IPS-NIHi11 (cell line): ENCODE data around the gene CDCA4.

Source experiments
- DNase-seq: peaks from one replicate; pipeline ENCODE4 v3.0.0; 2012; ENCODE audit warnings: mixed read lengths, low spot score

CDCA4 gene

DNA sequence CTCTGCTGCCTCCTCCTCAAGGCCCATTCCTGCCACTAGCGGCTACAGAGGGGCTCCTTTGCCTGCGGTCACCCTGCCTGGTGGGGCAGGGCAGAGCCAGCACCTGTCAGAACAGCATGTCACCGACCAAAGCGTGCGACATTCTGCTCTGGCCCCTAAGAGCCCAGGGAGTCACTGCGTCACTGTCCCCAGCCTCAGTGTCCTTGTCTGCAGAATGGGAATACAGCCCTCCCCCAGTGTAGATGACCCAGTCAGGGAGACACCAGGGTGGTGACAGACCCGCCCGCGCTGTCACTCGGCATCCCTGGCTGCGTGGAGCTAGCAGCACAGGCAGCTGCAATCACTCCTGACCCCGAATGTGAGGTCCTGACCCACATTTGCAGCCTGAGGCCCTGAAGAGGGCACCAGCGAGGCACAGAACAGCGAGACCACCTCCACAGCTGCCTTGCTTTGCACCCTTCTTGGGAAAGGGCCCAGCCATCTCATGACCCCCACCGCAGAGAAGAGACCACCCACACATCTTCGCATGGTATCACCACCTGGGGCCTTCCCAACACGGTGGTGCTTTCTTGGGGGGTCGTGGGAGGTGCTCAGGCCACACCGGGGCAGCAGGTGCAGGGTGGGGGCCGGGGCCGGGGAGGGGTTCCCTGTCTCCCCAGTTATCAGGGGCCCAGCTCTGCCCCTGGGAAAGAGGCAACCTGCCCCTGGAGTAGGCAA lies 45.2 kb downstream of the CDCA4 start:
- no peak for DNase-seq

DNA sequence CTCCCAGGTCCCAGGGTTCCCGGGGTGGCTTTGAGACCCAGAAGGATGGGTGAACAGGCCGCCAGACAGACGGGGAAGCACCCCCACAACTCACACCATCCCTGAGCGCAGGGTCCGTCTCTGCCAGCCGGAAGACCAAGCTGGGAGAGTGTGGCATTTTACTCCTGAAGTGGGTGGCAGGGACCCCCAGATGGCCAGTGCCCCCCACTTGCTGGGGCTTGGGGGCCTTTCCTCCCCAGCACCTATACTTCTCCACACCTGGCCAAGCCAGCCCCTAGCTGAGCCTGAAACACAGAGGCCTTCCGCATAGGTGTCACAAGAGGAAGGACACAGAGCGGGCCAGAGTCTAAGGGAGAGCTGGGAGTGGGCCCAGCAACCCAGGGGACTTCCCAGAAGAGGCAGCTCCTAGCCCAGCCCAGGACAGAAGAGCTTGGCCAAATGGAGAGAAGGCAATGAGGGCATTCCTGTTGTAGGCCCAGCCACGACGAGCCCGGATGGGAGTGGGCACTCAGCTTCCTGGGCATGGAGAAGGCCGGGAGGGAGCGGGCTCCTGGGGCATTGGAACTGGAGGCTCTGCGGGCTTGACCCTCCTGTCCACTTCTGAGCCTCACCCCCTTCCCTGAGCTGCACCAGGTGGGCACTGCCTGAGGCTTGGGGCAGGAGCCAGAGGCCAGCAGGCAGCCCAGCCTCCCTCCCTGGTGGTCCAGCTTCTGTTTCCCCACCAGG lies 46.1 kb downstream of the CDCA4 start:
- DNase-seq: no peak

DNA sequence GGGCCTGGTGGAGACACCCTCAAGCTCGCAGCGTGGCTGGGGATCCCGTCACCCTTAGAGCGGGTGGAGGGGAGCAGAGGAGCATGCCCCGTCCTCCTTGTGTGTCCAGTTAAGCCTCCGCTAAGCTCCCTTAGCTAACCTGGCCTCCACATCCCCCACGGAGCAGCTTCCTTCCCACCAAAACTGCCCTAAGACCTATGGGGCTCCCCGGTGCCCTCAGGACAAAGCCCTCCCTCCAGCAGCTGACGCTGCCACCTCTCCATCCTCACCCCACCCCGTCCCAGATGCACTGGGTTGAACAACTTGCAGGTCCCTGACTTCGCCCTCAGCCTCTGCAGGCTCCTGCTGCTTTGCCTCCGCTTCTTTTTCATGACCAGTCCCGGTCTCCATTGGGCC lies 46.7 kb downstream of the CDCA4 start:
- DNase-seq: no peak

DNA sequence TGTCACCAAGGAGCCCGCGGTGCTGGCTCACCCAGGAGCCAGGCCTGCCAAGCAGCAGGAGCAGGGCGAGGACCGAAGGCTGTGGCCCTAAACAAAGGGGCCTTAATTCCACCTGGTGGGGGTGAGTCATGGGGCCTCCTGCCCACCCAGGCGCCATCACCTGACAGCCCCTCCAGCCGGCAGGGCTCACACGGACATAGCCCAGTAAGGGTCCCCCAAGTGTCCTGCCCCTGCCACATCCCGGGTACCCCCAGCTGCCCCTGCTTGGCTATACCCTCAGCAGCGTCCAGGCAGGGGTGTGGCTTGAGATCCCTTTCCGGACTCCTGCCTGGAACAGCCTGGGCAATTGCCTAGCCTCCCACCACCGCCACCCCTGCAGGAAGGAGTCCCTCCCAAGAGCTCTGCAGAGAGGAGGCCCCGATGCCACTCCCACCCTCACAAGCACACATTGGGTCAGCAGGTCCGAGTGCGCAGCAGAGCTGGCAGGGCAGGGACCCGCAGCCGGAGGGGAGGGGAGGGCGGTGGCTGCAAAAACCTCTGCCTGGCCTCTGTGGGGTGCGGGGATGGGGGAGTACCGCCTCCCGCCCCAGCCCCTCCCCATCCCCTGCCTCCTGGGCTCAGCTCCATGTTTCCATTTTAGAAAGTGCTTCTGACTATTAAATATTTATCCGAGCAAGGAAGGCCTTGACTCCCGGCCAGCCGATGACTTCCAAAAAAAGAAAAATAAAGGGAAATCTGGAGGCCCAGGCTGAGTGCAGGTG lies 47.3 kb downstream of the CDCA4 start:
- no peak for DNase-seq

DNA sequence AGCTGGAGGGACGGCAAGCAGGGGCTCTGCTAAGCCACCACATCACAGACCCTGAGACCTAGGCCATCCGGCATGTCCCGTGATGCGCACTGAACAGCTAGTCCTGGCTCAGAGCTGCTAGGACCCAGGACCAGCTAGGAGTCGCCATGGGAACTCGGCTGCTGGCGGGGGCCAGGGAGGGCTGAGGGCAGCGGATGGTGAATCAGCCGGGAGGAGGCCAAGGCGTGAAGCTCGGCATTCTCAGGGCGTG lies 47.8 kb downstream of the CDCA4 start:
- DNase-seq: no peak

DNA sequence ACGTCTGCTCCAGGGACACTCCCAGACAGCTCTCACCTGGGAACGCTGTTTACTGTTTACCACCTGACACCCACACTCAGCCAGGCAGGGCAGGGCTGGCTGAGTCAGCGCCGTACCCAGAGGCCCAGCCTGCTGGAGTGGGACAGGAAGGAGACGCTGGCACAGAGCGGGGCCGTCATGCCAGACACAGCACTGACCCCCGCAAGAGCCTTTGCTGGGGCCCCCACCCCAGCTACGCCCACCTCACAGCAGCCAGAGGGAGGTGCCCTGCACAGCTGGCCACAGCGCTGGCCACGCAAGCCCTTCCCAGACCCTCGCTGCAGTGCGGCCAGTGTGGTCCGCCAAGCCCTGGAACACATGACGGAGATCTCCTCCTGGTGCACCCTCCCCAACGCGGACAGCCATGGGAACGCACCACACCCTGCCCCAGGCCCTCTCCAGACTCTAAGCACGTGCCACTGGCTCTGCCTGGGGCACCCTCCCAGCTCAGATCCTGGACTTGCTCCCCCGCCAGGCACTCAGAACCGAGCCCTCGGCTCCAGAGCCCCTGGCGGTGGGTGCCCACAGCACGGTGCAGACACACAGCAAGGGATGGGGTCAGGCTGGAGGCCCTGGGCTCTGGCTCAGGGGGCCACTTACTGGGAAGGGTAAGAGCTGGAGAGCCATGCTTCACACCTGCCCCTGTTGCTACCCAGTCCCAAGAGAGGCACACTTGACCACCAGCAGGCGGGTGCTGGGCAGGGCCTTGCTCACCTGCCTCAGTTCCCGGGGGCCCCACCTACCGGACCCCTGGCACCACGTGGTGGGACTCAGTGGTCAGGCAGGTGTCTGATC lies 48.4 kb downstream of the CDCA4 start:
- DNase-seq: no peak

DNA sequence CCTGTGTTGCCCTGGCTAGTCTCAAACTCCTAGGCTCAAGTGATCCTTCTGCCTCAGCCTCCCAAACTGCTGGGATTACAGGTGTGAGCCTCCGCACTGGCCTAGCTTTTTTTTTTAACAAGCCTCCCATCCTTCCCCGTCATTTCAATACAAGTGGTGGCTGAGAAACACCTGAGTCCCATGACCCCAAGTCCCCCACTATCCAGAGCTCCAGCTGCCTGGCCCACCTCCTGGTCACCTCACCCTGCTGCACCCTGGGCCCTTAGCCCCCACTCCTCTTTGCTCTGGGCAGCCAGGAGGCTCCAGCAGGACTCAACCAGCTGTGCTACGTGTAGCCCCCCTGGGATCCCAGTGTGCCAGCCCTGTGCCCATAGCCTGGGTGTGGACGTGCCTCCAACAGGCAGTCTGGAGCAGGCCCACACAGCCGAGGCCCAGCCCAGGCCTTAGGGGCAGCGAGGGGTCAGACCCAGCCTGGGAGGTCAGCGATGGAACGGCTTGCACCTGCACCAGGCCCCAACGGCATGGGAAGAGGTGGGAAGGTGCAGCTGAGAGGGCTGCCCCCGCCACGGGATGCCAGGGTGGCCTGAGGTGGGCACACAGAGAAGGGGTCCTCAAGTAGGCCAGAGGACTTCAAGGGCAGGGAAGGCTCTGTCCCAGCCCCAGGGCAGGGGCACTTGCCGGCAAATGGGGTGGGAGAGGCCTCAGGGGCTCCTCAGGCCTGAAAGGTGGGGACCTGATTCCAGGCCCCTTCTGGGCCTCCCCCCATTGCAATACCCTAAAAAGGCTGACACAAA lies 49.2 kb downstream of the CDCA4 start:
- no peak for DNase-seq

DNA sequence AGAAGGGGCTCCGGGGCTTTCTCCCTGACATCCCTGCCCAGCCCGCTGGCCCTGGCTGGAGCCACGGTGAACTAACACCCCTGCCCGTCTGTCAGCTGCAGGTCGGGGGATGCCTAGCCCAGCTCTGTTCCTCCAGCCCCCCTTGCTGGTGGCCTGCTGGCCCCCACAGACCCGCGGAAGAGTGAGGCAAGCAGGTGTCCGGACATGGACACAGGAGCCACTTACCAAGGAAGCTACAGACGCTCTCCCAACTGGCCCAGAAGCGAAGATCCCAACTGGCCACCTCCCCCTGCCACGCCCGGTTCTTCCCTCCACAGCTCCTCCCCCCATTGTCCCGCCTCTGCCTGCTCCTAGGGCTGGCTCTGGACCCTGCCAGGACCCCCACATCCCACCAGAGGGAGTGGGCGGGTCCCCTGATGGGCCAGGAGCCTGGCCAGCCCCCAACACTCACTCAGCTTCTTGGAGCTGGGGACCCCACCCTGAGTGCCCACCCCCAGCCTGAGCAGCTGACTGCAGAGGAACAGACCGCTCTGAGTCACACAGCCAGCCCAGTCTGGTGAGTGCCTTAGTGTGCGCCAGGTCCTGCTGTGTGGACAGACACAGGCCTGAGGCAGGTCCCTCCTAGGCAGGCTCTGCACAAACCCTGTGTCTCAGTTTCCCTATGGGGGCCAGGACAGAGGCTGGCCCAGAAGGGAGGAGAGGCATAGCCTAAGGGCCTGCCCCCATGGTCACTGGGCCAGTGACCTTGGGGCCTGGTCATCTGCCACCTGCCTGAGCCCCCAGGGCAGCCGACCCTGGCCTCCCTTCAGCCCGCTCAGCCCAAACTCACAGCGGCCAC lies 50.4 kb downstream of the CDCA4 start:
- DNase-seq: peak; percentile 59

DNA sequence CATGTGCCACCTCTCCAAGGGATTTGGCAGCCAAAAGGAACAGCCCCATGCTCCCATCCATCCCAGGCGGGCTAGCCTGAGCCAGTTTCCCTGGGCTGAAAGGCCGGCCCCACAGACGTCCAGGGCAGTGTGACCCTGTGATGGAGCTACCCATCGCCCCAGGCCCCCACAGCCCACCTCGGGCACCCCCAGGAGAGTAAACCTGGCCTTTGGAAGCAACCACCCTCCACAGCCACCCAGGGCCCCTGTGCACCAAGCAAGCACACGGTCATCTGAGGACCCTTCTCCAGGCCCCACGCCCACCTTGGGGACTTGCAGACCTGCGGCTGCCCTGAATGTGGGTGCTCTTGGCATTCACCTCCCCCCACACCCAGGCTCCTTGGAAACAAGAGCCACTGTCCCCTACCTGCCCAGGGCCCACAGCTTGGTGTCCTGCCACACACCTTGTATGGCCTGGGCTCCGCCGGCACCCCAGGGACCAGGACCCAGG lies 51.1 kb downstream of the CDCA4 start:
- no peak for DNase-seq

DNA sequence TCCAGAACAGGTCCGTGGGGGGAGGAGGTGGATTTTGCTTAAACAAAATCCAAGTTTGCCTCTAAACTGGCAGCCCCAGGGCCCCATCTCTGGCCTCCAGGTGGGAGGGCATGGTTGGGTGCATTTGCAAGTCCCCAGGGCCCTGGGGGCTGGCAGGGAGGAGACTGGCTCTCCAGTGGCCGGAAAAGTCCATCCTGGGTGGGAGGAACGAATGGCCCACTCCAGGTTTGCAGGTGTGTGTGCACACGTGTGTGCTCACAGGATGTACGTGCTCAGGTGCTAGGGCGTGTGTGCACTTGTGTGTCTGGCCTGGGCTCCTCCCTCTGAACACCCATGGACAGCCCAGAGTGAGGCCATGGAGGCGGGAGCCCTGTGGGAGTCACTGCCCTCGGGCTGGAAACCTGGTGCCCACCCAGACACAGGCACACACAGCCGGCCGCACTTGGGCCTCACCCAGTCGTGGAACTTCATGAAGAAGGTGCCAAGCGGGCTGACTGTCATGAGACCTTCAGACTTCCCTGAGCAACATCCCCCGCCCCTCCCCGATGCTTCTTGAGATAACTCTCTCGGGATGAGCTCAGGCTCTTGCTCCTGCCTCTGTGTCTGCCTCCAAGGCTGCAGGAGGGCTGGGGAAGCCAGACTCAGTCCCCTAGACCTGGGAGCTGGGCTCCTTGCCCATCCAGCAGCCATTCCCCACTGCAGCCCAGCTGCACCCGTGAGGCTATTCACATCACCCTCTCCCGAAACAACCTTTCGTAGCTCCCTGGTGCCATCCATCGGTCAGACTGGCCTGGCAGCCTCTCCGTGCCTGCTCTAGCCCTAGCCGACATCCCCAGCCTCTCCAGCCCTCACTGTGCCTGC lies 52.1 kb downstream of the CDCA4 start:
- no peak for DNase-seq

DNA sequence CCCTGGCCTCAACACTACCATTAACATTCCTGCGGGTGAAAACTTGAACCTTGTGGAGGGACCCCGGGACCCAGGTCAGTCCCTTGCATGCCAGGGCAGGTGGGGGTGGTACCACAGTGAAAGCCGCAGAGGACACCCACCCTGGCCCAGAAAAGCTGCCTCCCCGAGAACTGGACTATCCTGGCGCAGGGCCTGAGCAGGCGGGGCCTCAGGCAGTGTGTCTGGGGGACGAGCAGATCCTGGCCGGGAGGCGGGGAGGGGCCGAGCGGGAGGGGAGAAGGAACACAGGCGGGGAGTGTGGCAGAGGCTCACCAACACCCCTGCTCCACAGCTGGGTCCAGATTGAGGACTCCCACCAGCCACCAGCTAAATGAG lies 52.7 kb downstream of the CDCA4 start:
- DNase-seq: peak; percentile 75

DNA sequence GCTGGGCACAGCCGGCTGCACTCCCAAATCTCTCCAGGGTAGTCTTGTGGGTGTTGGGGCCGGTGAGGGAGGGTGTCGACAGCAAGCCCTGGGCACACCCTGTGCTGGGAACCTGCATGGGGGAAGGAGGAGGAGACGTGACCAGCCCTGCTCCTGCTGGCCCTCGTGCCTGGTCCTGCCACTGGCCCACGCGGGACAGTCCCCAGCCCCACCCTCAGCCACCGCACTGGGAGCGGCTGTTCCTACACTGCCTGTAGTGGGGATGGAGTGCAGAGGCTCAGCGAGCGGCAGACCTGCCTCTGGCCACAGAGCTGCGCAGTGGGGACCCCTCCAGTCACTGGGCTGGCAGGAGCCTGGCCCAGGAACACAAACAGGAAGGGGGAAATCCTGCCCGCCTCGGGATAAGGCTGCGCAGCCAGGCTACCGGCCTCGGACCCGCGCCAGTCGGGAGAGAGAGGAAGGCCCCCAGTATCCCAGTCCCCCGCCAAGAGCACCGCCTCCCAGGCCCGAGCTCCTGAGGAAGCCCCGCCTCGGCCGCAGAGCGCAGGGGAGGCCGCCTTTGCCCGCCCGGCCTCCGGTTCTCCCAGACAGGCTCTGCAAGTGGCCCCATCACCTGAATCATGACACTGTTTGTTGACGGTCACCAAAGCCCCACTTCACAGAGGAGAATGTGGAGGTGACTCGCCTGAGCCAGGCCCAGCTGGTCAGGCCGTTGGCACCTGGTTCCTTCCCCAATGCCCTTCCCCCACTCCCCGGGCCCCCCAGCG lies 53.3 kb downstream of the CDCA4 start:
- DNase-seq: peak; percentile 74

DNA sequence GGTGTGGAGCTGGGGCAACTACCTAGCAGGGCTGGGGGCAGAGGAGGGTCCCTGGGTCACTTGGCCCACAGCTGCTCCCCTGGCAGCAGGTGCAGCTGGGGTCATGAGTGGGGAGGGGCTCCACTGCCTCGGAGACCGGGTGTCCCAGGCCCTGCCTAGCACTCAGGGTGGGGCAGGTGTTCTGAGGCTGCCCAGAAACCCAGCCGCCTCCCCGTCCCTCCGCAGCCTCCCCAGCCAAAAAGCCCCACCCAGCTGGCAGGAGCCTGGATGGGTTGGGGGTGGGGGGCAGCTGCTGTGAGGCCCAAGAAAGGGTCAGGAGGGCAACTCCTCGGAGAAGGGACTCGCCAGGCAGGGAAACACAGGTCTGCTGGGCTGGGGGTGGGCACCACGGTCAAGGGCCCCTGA lies 53.9 kb downstream of the CDCA4 start:
- DNase-seq: no peak

DNA sequence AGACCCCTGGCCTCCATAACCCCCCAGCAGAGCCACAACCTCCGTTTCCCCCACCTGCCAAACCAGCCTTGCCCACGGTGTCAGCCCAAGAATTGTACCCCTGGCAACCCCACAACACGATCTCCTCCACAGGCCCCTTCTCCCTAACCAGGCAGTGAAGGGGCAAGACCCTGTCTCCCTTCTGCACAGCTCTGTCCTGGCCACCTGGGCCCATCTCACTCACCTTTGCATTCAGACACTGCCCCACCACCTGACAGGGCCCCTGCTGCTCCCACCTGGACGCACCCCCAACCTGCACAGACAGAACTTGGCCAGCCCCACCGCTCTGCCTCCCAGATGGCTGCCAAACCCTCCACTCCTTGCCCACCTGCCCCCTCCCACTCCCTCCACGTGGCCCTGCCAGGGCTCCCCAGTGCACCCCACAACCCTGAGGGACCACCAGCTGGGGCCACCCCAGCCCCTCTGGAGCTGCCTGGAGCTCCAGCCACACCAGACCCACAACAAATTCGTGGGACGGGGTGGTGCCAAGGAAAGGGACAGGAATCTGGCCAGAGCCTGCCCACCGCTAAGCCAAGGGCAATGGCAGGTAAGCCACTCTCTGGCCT lies 54.5 kb downstream of the CDCA4 start:
- DNase-seq: no peak

DNA sequence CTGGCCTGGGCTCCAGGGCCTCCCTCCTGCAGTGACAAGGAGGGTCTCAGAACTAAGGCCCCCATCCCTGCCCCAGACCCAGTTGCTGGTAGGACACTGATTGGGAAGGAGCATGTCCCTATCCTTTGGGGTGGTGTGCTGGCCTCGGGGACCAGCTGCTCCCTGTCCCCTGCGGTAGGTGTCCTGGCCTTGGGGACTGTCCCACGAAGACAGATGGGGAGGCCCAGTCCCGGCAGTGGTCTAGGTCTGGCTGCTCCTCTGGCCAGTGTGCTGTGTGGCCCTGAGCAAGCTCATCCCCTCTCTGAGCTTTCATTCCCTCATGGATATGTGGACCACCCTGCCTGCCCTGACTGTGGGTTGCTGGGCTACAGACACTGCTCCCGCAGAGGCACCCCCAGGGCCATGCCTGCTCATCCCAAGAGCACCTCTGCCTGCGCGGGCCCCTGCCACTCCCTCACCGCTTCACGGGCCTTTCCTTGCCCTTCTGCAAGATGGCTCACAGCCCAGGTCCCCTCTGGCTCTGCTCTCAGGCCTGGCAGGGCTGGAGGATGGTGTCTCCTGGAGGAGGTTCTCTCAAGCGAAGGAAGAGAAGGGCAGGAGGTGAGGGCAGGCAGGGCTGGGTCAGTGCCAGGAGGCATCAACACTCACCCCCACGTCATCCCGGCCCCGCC lies 55.2 kb downstream of the CDCA4 start:
- no peak for DNase-seq

DNA sequence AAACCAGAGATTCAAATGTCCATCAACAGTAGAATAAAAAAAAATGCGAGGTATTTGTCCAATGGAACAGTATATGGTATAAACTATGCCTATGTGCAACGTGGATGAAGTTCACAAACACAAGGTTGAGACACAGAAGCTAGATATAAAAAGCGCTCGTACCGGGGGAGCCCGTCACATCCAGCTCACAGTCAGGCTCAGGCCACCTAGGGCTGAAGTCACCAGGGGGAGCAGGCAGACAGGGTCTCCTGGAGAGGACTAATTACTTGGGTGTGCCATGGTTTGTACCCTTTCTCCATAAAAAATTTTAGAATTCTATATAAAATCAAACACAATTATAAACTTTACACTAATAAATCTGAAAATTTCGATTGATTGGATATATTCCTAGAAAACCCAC lies 56.3 kb downstream of the CDCA4 start:
- DNase-seq: no peak
